Transverse colon (tissue), 4 donors: Measurements from ENCODE around the gene DBH.

Experiments used
- POLR2A ChIP-seq: fragments of 450-650 bp; IDR thresholded peaks from one replicate; pipeline ENCODE4 v1.6.1; 2016; ENCODE audit warnings: antibody characterized with exemption, mild to moderate bottlenecking, moderate library complexity
- POLR2AphosphoS5 ChIP-seq, 3 donors: sonication (generic); formaldehyde crosslinking; IDR thresholded peaks; one replicate each; pipeline ENCODE4 v1.6.1; 2016; ENCODE audit warnings: antibody characterized with exemption in 3 of 3
- TF ChIP-seq, protein P1 (sequence below), 5 experiments: fragments of 200-600 bp in 3 of 5; fragments of 450-650 bp in 2 of 5; sonication (generic) in 3 of 5; IDR thresholded peaks; 1 replicate in 2 of 5; 2 replicates in 3 of 5; pipeline ENCODE4 v1.5.1; 2016 to 2017; ENCODE audit warnings: antibody characterized with exemption in 5 of 5, inconsistent platforms in 3 of 5, mild to moderate bottlenecking in 2 of 5, moderate library complexity in 1 of 5

DNA sequence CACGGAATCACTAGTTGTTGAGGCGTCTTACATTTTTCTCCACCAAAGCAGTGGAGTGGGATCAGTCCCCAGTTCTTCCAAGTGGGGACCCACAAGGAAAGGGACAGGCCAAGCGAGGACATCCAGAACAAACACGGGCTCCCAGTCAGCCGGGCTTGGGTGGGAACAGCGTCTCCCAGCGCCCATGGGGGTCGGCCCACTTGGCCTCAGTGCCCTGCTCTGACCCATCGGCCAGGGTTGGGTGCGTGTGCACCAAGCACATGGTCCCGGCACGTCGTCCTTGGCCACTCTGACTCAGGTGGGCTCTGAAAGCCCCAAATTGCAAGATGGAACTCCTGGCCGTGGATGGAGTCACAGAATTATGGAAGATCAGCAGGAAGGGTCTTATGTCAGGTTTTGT is 37.9 kb downstream of the DBH start:
- TF ChIP-seq, protein P1, sequence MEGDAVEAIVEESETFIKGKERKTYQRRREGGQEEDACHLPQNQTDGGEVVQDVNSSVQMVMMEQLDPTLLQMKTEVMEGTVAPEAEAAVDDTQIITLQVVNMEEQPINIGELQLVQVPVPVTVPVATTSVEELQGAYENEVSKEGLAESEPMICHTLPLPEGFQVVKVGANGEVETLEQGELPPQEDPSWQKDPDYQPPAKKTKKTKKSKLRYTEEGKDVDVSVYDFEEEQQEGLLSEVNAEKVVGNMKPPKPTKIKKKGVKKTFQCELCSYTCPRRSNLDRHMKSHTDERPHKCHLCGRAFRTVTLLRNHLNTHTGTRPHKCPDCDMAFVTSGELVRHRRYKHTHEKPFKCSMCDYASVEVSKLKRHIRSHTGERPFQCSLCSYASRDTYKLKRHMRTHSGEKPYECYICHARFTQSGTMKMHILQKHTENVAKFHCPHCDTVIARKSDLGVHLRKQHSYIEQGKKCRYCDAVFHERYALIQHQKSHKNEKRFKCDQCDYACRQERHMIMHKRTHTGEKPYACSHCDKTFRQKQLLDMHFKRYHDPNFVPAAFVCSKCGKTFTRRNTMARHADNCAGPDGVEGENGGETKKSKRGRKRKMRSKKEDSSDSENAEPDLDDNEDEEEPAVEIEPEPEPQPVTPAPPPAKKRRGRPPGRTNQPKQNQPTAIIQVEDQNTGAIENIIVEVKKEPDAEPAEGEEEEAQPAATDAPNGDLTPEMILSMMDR (IDR thresholded peaks at IDR 0.05) = no peak
- TF ChIP-seq POLR2AphosphoS5 (IDR thresholded peaks at IDR 0.05) = no peak
- TF ChIP-seq POLR2A = no peak
